GM12878 (cell line): ENCODE data around the gene MTM1. TPM values are rescaled to one million over a fixed set of nuclear protein-coding genes. Genes with fewer than 3 reads are reported as not detected.

Source experiments
- ATAC-seq: fragments of 200-7000 bp; cut with Tn5 transposase; 3 replicates; pipeline ENCODE4 v1.9.1; 2020; ENCODE audit warnings: mild to moderate bottlenecking, moderate library complexity
- BruUV-seq: library from RNA; stranded (reverse); fragments of 400-500 nt; replicated peaks from 2 replicates; lab custom pipeline; 2021; lab: Mats Ljungman, UMichigan
- CTCF ChIA-PET: fragments of 300-600 bp; sonication (Branson Sonifier 250); formaldehyde crosslinking; extraction: SDS; loops from one replicate; lab custom pipeline; 2021; ENCODE audit warnings: inconsistent platforms; lab: Yijun Ruan, JAX
- POLR2A ChIA-PET: fragments of 350-600 bp; formaldehyde crosslinking; extraction: SDS; loops from one replicate; lab custom pipeline; 2021; ENCODE audit warnings: inconsistent platforms; lab: Charles Lee
- RAD21 ChIA-PET: fragments of 300-600 bp; sonication (Branson Sonifier 250); formaldehyde crosslinking; loops from one replicate; lab custom pipeline; 2023; ENCODE audit warnings: antibody characterized with exemption; ENCODE audit not compliant: unreplicated experiment; lab: Charles Lee
- SMC1A ChIA-PET: fragments of 300-600 bp; sonication (Branson Sonifier 250); formaldehyde crosslinking; loops from one replicate; lab custom pipeline; 2023; ENCODE audit not compliant: unreplicated experiment, uncharacterized antibody; lab: Charles Lee
- DNase-seq: peaks from one replicate; pipeline ENCODE4 v3.0.0-alpha.2; 2011; ENCODE audit warnings: low read depth, low spot score
- FAIRE-seq: peaks from 3 replicates; lab custom pipeline; 2011; peaks lifted over from hg19 to GRCh38; lab: Jason Lieb, UNC
- H2AFZ ChIP-seq: 2 replicates; pipeline ENCODE4 v1.6.0; 2011; ENCODE audit warnings: low read depth, low read length, control low read depth; ENCODE audit not compliant: control insufficient read depth
- H3K27ac ChIP-seq: 2 replicates; pipeline ENCODE4 v1.5.1; 2011; ENCODE audit warnings: control low read depth; ENCODE audit not compliant: control insufficient read depth, insufficient read depth
- H3K27me3 ChIP-seq, 2 experiments: replicated peaks in 1 of 2; 2 replicates each; pipeline versions ENCODE4 v1.6.0 to v1.6.1; 2011; ENCODE audit warnings: low read length in 1 of 2; ENCODE audit not compliant: control insufficient read depth in 2 of 2, insufficient read depth in 2 of 2
- H3K36me3 ChIP-seq, 2 experiments: 2 replicates each; pipeline ENCODE4 v1.5.1; 2011; ENCODE audit warnings: low read length in 1 of 2; ENCODE audit not compliant: control insufficient read depth in 2 of 2, insufficient read depth in 2 of 2
- H3K4me1 ChIP-seq: 2 replicates; pipeline ENCODE4 v1.6.1; 2011; ENCODE audit warnings: mild to moderate bottlenecking, low read length, moderate library complexity, mixed read lengths; ENCODE audit not compliant: control insufficient read depth, insufficient read depth
- H3K4me2 ChIP-seq: 2 replicates; pipeline ENCODE4 v1.6.0; 2011; ENCODE audit warnings: control low read depth; ENCODE audit not compliant: control insufficient read depth, insufficient read depth
- H3K4me3 ChIP-seq: fragments of 200-600 bp; sonication (generic); 2 replicates; pipeline ENCODE4 v1.5.1; 2016
- H3K79me2 ChIP-seq: 2 replicates; pipeline ENCODE4 v1.6.0; 2011; ENCODE audit warnings: low read length; ENCODE audit not compliant: control insufficient read depth, insufficient read depth
- H3K9ac ChIP-seq: 2 replicates; pipeline ENCODE4 v1.8.0; 2011; ENCODE audit warnings: low read length, control low read depth, mixed read lengths; ENCODE audit not compliant: control insufficient read depth, insufficient read depth
- H3K9me3 ChIP-seq: replicated peaks from 3 replicates; pipeline ENCODE4 v1.5.1; 2011; ENCODE audit warnings: mild to moderate bottlenecking, low read length; ENCODE audit not compliant: control insufficient read depth, insufficient read depth
- H4K20me1 ChIP-seq: 2 replicates; pipeline ENCODE4 v1.6.0; 2011; ENCODE audit not compliant: control insufficient read depth, insufficient read depth
- ATF2 ChIP-seq: IDR thresholded peaks from 2 replicates; pipeline ENCODE4 v1.6.1; 2012; ENCODE audit warnings: low read length, inconsistent platforms
- ATF3 ChIP-seq: IDR thresholded peaks from 2 replicates; pipeline ENCODE4 v1.6.1; 2011; ENCODE audit warnings: low read depth, mild to moderate bottlenecking, low read length, moderate library complexity, borderline replicate concordance; ENCODE audit errors: extremely low read depth
- GABPA ChIP-seq: IDR thresholded peaks from 2 replicates; pipeline ENCODE4 v1.6.1; 2014; ENCODE audit warnings: antibody characterized with exemption, low read depth, mild to moderate bottlenecking, inconsistent platforms
- KAT2A ChIP-seq: conservative IDR thresholded peaks from 2 replicates; pipeline ENCODE4 v1.6.1; 2011; ENCODE audit warnings: low read depth, low read length; ENCODE audit not compliant: control insufficient read depth
- KLF5 ChIP-seq: fragments of 450-650 bp; IDR thresholded peaks from 2 replicates; pipeline ENCODE4 v1.6.1; 2014; ENCODE audit warnings: mild to moderate bottlenecking; ENCODE audit not compliant: partially characterized antibody
- NFYB ChIP-seq: IDR thresholded peaks from 2 replicates; pipeline ENCODE4 v1.6.1; 2011; ENCODE audit warnings: low read depth, mild to moderate bottlenecking, low read length, improper control_type of control experiment, moderate library complexity; ENCODE audit not compliant: insufficient read depth
- POLR2A ChIP-seq: IDR thresholded peaks from 2 replicates; pipeline ENCODE4 v1.6.1; 2011; ENCODE audit warnings: low read depth, mild to moderate bottlenecking, low read length
- RELA ChIP-seq: fragments of 450-650 bp; IDR thresholded peaks from 2 replicates; pipeline ENCODE4 v1.8.0; 2014; ENCODE audit warnings: borderline replicate concordance; ENCODE audit not compliant: partially characterized antibody
- RFX5 ChIP-seq: IDR thresholded peaks from 2 replicates; pipeline ENCODE4 v1.6.1; 2011; ENCODE audit warnings: low read depth, low read length, improper control_type of control experiment
- RUNX3 ChIP-seq: IDR thresholded peaks from 2 replicates; pipeline ENCODE4 v1.6.1; 2012; ENCODE audit warnings: low read length, inconsistent platforms
- SIX5 ChIP-seq: IDR thresholded peaks from 2 replicates; pipeline ENCODE4 v1.6.1; 2011; ENCODE audit warnings: mild to moderate bottlenecking, low read depth, low read length, moderate library complexity; ENCODE audit not compliant: severe bottlenecking
- STAT1 ChIP-seq: fragments of 450-650 bp; conservative IDR thresholded peaks from 2 replicates; pipeline ENCODE4 v1.6.1; 2014; ENCODE audit warnings: antibody characterized with exemption, mild to moderate bottlenecking
- TARDBP ChIP-seq: IDR thresholded peaks from 2 replicates; pipeline ENCODE4 v1.6.1; 2016; ENCODE audit warnings: borderline replicate concordance
- WRNIP1 ChIP-seq: IDR thresholded peaks from 2 replicates; pipeline ENCODE4 v1.6.1; 2011; ENCODE audit warnings: low read depth, low read length, improper control_type of control experiment, borderline replicate concordance
- YBX1 ChIP-seq: fragments of 450-650 bp; IDR thresholded peaks from 2 replicates; pipeline ENCODE4 v1.6.1; 2016; ENCODE audit warnings: antibody characterized with exemption
- ZBED1 ChIP-seq: IDR thresholded peaks from 2 replicates; pipeline ENCODE4 v1.6.1; 2016; ENCODE audit warnings: borderline replicate concordance
- ZBTB40 ChIP-seq: fragments of 450-650 bp; IDR thresholded peaks from 2 replicates; pipeline ENCODE4 v1.6.1; 2016; ENCODE audit warnings: mild to moderate bottlenecking, moderate library complexity, borderline replicate concordance
- WGBS: methylation state at CpG from one replicate; pipeline ENCODE4 v1.1.6; 2016; ENCODE audit warnings: low lambda C conversion rate; ENCODE audit not compliant: insufficient replicate concordance, insufficient coverage; ENCODE audit errors: missing lambda C conversion rate; 5-methylcytosine and 5-hydroxymethylcytosine counted together
- in situ Hi-C: fragments of 300-500 bp; cut with MboI; formaldehyde crosslinking; loops from 9 replicates; pipeline ENCODE4 v1.14.3; 2018; ENCODE audit warnings: mixed read lengths
- intact Hi-C: fragments of 100-400 bp; cut with micrococcal nuclease; formaldehyde crosslinking; loops from one replicate; pipeline ENCODE4 v1.14.2; 2022; ENCODE audit not compliant: unreplicated experiment
- polyA plus RNA-seq, 11 experiments: library from polyadenylated mRNA; depleted of rRNA in 4 of 11; unstranded in 6 of 11; stranded (reverse) in 5 of 11; fragments of >200 nt; fragmentation: Nextera tagmentation in 4 of 11; fragmentation: Illumina TruSeq in 1 of 11; extraction: Ambion mirVana in 4 of 11; extraction: Trizol in 1 of 11; gene quantifications; 1 replicate in 1 of 11; 2 replicates in 10 of 11; pipeline versions ENCODE4 v1.2.1 to v1.2.3, GENCODE V29; 2011 to 2016; ENCODE audit warnings: inconsistent platforms in 2 of 11, missing spikeins in 2 of 11, low read depth in 1 of 11
- total RNA-seq, 4 experiments: library from RNA; depleted of rRNA in 3 of 4; stranded (reverse); fragments of >200 nt in 3 of 4; fragmentation: Illumina TruSeq in 1 of 4; extraction: Trizol in 1 of 4; gene quantifications; 2 replicates each; pipeline versions ENCODE4 v1.2.1 to v1.2.3, GENCODE V29; 2013 to 2021

The MTM1 gene
- total and polyA plus RNA-seq, 10 of the 15 experiments (the other 5 are each of a cell fraction or from before 2014, with no cell fraction given), result 3.9 to 13.3 (median 8.4) TPM

- 43% methylated on average over 1 of the region's 1 CpG for WGBS
- SMC1A ChIA-PET, result no interaction called here
- no peak for DNase-seq
- Histone ChIP-seq H3K4me1 (no peaks in the 10 kb centered on the region), H3K4me3 (no peak overlapping the region)
- no TSS peak for BruUV-seq
- TF ChIP-seq WRNIP1 (no peak), YBX1 (no peak), RUNX3 (no peak), ZBTB40 (no peak), KAT2A (no peak), ATF2 (no peak), POLR2A (no peak), KLF5 (no peak), ATF3 (no peak), ZBED1 (no peak), STAT1 (no peak), GABPA (no peak), SIX5 (no peak), RELA (no peak), TARDBP (no peak), RFX5 (no peak), NFYB (no peak)
- TF ChIP-seq, all 136 proteins: peak for 0
- no peak for FAIRE-seq
- ChIA-PET CTCF (interaction anchor here (0.6 kb wide), 1 partner anchor 64 kb away, joined by 4 read pairs; no protein-coding TSS in a partner anchor), POLR2A (no interaction called here), RAD21 (no interaction called here)
- no peaks in the 10 kb centered on the region for H3K27me3 ChIP-seq
- no peak overlapping the region for H2AFZ ChIP-seq
- in situ Hi-C loops, result no loop called here
- H3K27ac ChIP-seq, result no peak overlapping the region
- no peaks in the 10 kb centered on the region for H3K79me2 ChIP-seq
- ATAC-seq, result no peak
- H3K9me3 ChIP-seq, result no peaks in the 10 kb centered on the region
- H3K4me2 ChIP-seq, result no peak overlapping the region
- H3K9ac ChIP-seq, result no peak overlapping the region
- intact Hi-C loops, result no loop called here
- no peaks in the 10 kb centered on the region for H3K36me3 ChIP-seq
- no peaks in the 10 kb centered on the region for H4K20me1 ChIP-seq
Observed at GRCh38 chrX:150643271-150643670, 74.8 kb downstream of the MTM1 start.
